ENCODE measurements around the gene IGHMBP2. TPM values are rescaled to one million over a fixed set of nuclear protein-coding genes. Genes with fewer than 3 reads are reported as not detected.

Gene IGHMBP2
- 8.5 and 13.3 TPM in 2 replicates for total RNA-seq

GRCh38 chr11:68903288-68904247 lies at the start of gene IGHMBP2, which contains the start of gene MRPL21:
Gene IGHMBP2 (plus strand): TSS chr11:68903891. CDS start chr11:68903953, 62 bp downstream.
Gene MRPL21 (minus strand): TSS chr11:68903832. CDS start chr11:68903810, 22 bp downstream.

GRCh38 chr11:68980776-68981065 lies 77.0 kb downstream of the IGHMBP2 start, which contains the start of gene MRGPRD:
Gene MRGPRD (minus strand): TSS chr11:68980986. CDS start chr11:68980986, 0 bp downstream.

Other genes with a start within 250 kb of the IGHMBP2 start
- 0.28 and 1.4 TPM in 2 replicates for gene GAL, start 219.3 kb upstream of the IGHMBP2 start, total RNA-seq
- gene TESMIN, start 152.4 kb upstream of the IGHMBP2 start, total RNA-seq, result 2.4 and 2.7 TPM in 2 replicates
- gene CPT1A, start 62.0 kb upstream of the IGHMBP2 start, total RNA-seq, result 40.3 and 57.0 TPM in 2 replicates
- gene MRPL21, start 59 bp upstream of the IGHMBP2 start, total RNA-seq, result 33.7 and 44.4 TPM in 2 replicates
- gene MRGPRD, start 77.1 kb downstream of the IGHMBP2 start, total RNA-seq, result not detected in 2 replicates
- gene MRGPRF, start 109.4 kb downstream of the IGHMBP2 start, total RNA-seq, result not detected in 2 replicates
- gene TPCN2, start 145.0 kb downstream of the IGHMBP2 start, total RNA-seq, result 4.8 and 7.5 TPM in 2 replicates

All from nasal cavity respiratory epithelium epithelial cell of viscerocranial mucosa (primary cell).